ENCODE results near the gene DSCAML1.

DSCAML1 gene

GRCh38 chr11:117443266-117444186, 353.5 kb downstream of the DSCAML1 start:
- DNase-seq (ENCODE audit: low spot score): peak; percentile 92

- no peak for DNase-seq (ENCODE audit: low spot score)
Measured at GRCh38 chr11:117442869-117443239, 354.2 kb downstream of the DSCAML1 start.

- DNase-seq (ENCODE audit: low spot score): no peak
Measured at GRCh38 chr11:117442049-117442868, 354.8 kb downstream of the DSCAML1 start.

- no peak for DNase-seq (ENCODE audit: low spot score)
Measured at GRCh38 chr11:117441146-117441975, 355.7 kb downstream of the DSCAML1 start.

- no peak for DNase-seq (ENCODE audit: low spot score)
Measured at GRCh38 chr11:117440258-117440657, 356.8 kb downstream of the DSCAML1 start.

- DNase-seq (ENCODE audit: low spot score): no peak
Measured at GRCh38 chr11:117439256-117439655, 357.8 kb downstream of the DSCAML1 start.

- no peak for DNase-seq (ENCODE audit: low spot score)
Measured at GRCh38 chr11:117438371-117439000, 358.5 kb downstream of the DSCAML1 start.

GRCh38 chr11:117437791-117438130, 359.3 kb downstream of the DSCAML1 start:
- no peak for DNase-seq (ENCODE audit: low spot score)

- DNase-seq (ENCODE audit: low spot score): no peak
Measured at GRCh38 chr11:117437041-117437790, 359.8 kb downstream of the DSCAML1 start.

- DNase-seq (ENCODE audit: low spot score): no peak
Measured at GRCh38 chr11:117435326-117435725, 361.7 kb downstream of the DSCAML1 start.

- DNase-seq (ENCODE audit: low spot score): no peak
Measured at GRCh38 chr11:117434481-117434880, 362.5 kb downstream of the DSCAML1 start.

GRCh38 chr11:117433717-117434116, 363.3 kb downstream of the DSCAML1 start:
- DNase-seq (ENCODE audit: low spot score): no peak

- no peak for DNase-seq (ENCODE audit: low spot score)
Measured at GRCh38 chr11:117431436-117431835, 365.6 kb downstream of the DSCAML1 start.

- no peak for DNase-seq (ENCODE audit: low spot score)
Measured at GRCh38 chr11:117430293-117430955, 366.6 kb downstream of the DSCAML1 start.

GRCh38 chr11:117428856-117429229, 368.2 kb downstream of the DSCAML1 start:
- no peak for DNase-seq (ENCODE audit: low spot score)

GRCh38 chr11:117428186-117428855, 368.7 kb downstream of the DSCAML1 start:
- no peak for DNase-seq (ENCODE audit: low spot score)

- no peak for DNase-seq (ENCODE audit: low spot score)
Measured at GRCh38 chr11:117427356-117427874, 369.6 kb downstream of the DSCAML1 start.

GRCh38 chr11:117426941-117427340, 370.1 kb downstream of the DSCAML1 start:
- no peak for DNase-seq (ENCODE audit: low spot score)

GRCh38 chr11:117426297-117426685, 370.7 kb downstream of the DSCAML1 start:
- peak; percentile 91 for DNase-seq (ENCODE audit: low spot score)
